ENCODE measurements around the gene RAB7B. TPM values are rescaled to one million over a fixed set of nuclear protein-coding genes. Genes with fewer than 3 reads are reported as not detected.

Gene RAB7B
- total and polyA plus RNA-seq, 9 donors = 0.12 to 11.5 (median 3.6) TPM

DNA sequence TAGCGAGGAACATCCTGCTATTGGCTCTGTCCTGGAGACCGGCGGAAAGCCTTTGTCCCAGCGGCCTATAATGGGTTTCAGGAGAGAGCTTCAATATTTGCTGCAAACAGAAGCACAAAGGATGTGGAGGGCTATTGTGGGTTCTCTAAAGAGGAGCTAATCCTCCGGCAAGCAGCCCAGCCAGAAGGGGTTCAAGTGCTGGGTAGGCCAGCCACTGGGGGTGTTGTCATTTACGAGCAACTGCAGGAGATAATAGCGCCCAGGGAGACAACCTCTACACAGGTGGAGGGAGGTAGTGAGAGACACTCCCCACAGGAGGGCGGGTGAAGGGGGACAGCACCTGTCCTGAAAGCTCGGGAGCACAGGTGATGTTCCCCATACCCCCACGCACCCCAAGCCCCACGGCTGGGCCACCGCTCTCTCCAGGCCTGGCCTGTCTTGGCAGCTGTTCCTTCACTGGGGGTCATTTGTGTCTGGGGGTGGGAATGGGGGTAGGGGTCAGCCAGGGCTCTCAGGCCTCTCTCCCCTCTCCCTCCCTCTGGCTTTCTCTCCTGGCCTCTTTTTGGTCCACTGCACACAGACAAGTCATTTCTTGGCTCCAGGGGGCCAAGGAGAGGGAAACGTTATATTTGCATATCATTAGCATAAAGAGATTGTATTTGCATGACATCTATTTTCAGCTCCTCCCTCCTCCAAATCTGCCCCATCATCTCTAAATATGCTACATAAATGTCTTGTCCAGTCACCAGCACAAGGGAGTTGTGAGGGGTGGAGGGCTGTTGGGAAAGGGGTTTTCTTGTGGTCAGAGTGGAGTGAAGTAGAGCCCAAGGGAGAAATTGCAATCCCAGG is 37.9 kb downstream of the RAB7B start:
- no peaks in the 10 kb centered on the region for H3K9me3 ChIP-seq
- TF ChIP-seq, protein P1, sequence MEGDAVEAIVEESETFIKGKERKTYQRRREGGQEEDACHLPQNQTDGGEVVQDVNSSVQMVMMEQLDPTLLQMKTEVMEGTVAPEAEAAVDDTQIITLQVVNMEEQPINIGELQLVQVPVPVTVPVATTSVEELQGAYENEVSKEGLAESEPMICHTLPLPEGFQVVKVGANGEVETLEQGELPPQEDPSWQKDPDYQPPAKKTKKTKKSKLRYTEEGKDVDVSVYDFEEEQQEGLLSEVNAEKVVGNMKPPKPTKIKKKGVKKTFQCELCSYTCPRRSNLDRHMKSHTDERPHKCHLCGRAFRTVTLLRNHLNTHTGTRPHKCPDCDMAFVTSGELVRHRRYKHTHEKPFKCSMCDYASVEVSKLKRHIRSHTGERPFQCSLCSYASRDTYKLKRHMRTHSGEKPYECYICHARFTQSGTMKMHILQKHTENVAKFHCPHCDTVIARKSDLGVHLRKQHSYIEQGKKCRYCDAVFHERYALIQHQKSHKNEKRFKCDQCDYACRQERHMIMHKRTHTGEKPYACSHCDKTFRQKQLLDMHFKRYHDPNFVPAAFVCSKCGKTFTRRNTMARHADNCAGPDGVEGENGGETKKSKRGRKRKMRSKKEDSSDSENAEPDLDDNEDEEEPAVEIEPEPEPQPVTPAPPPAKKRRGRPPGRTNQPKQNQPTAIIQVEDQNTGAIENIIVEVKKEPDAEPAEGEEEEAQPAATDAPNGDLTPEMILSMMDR (IDR thresholded peaks at IDR 0.05) = no peak
- TF ChIP-seq POLR2A (IDR thresholded peaks at IDR 0.05) = no peak
- TF ChIP-seq EP300 (IDR thresholded peaks at IDR 0.05) = no peak
- no peak for DNase-seq
- H3K4me3 ChIP-seq = no peak overlapping the region
- 84 to 91% (median 86%) methylated on average over 13 of the region's 13 CpGs for WGBS, 3 donors
- H3K27ac ChIP-seq = no peak overlapping the region
- H3K36me3 ChIP-seq = no peaks in the 10 kb centered on the region
- intact Hi-C loops (cut with DNase I) = loop anchor here in 1 of 4 donors (5.0 kb wide), 1 partner anchor 43 kb away; no protein-coding TSS in a partner anchor
- H3K4me1 ChIP-seq (ENCODE audit: insufficient read depth) = peaks cover 5% of the 10 kb centered on the region
- H3K27me3 ChIP-seq = no peaks in the 10 kb centered on the region

GRCh38 chr1:205963352-205964155 is 39.6 kb downstream of the RAB7B start:
- H3K27me3 ChIP-seq = no peaks in the 10 kb centered on the region
- intact Hi-C loops (cut with DNase I) = no loop called here
- no peaks in the 10 kb centered on the region for H3K9me3 ChIP-seq
- peaks cover 5% of the 10 kb centered on the region for H3K4me1 ChIP-seq (ENCODE audit: insufficient read depth)
- TF ChIP-seq, protein P1 (IDR thresholded peaks at IDR 0.05) = no peak
- no peak for TF ChIP-seq EP300 (IDR thresholded peaks at IDR 0.05)
- H3K4me3 ChIP-seq = no peak overlapping the region
- 85 to 91% (median 86%) methylated on average over 16 of the region's 16 CpGs for WGBS, 3 donors
- no peaks in the 10 kb centered on the region for H3K36me3 ChIP-seq
- H3K27ac ChIP-seq = no peak overlapping the region
- no peak for DNase-seq

DNA sequence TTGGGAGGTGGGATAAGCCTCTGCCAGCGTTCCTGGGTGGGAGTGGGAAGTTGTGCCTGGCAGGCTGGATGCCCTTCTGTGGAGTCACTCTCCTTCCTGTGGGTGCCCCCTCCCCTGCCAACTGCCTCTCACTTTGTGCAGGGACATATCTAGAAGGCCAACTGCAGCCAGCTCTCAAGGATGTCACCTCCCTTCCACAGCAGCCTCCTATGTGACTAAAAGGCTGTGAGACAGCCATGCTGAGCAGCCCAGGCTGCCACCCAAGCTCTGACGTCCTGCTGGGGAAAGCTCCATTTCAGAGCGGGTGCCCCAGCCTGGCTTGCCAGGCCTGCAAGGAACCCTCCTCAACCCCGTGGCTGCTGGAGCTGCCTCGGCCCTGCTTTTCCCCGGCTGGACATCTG is 40.4 kb downstream of the RAB7B start:
- no peak for DNase-seq
- Histone ChIP-seq H3K27ac (no peak overlapping the region), H3K36me3 (no peaks in the 10 kb centered on the region), H3K9me3 (no peaks in the 10 kb centered on the region), H3K27me3 (no peaks in the 10 kb centered on the region), H3K4me1 (ENCODE audit: insufficient read depth) (peaks cover 5% of the 10 kb centered on the region), H3K4me3 (no peak overlapping the region)
- WGBS, 3 donors = 76 to 82% (median 77%) methylated on average over 6 of the region's 6 CpGs
- TF ChIP-seq POLR2A (IDR thresholded peaks at IDR 0.05) = no peak
- TF ChIP-seq, protein P1 (IDR thresholded peaks at IDR 0.05) = no peak
- no peak for TF ChIP-seq EP300 (IDR thresholded peaks at IDR 0.05)
- intact Hi-C loops (cut with DNase I) = no loop called here

DNA sequence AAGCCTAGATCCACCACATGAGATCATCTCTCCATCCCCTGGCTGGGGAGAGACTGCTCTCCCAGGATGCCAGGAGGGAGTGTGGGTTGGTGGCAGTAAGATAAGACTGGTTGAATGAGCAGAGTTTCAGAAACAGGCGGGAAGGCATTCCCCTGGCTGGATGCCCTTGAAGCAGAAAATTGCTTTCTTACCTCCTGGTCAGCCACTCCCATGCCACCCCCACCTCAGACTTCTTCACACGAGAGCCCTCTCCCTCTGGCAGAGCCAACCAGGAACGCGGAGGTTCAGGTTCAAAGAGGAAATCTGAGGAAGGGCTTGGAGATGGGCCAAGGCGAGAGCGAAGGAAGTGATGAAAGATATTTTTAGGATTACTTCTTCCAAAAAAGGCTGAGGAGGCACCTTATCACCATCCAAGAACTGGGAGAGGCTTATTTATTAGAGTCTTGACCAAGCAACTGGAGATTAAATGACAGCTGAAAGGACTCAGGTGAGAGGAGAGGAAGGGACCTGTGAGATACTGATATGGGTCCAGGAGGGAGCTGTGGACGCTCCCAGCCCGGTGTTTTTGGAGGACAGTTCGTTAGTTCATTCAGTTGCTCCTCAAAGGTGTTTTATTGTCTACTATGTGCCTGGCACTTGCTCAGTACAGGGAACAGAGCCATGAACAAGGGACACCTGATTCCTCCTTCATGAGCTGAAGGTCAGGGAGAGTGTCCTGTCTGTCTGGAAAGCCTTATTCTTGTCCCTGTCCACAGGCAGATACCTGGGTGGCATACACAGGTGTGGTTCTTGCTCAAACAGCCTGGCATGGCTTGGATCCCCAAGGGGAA is 41.0 kb downstream of the RAB7B start:
- Histone ChIP-seq H3K27me3 (no peaks in the 10 kb centered on the region), H3K4me1 (ENCODE audit: insufficient read depth) (peaks cover 5% of the 10 kb centered on the region), H3K27ac (no peak overlapping the region), H3K4me3 (no peak overlapping the region), H3K9me3 (no peaks in the 10 kb centered on the region), H3K36me3 (no peaks in the 10 kb centered on the region)
- no peak for DNase-seq
- intact Hi-C loops (cut with DNase I) = no loop called here
- TF ChIP-seq EP300 (IDR thresholded peaks at IDR 0.05) (no peak), POLR2A (IDR thresholded peaks at IDR 0.05) (no peak)
- TF ChIP-seq, protein P1 (IDR thresholded peaks at IDR 0.05) = no peak
- 28 to 30% (median 29%) methylated on average over 9 of the region's 9 CpGs for WGBS, 3 donors

Measured in ovary (tissue), 9 donors.